SK-N-SH (cell line): ENCODE data around the gene CDH13. TPM values are rescaled to one million over a fixed set of nuclear protein-coding genes. Genes with fewer than 3 reads are reported as not detected.

ENCODE experiments used
- CTCF ChIA-PET: fragments of 300-600, 350-600 bp; formaldehyde crosslinking; extraction: SDS; loops from one replicate; lab custom pipeline; 2021; lab: Yijun Ruan, JAX
- POLR2A ChIA-PET: fragments of 350-600 bp; sonication (Branson Sonifier 250); formaldehyde crosslinking; extraction: SDS; loops from one replicate; lab custom pipeline; 2020; ENCODE audit warnings: antibody characterized with exemption, inconsistent platforms; lab: Yijun Ruan, JAX
- DNase-seq: peaks from one replicate; pipeline ENCODE4 v3.0.0; 2012
- H2AFZ ChIP-seq: fragments of 200-600 bp; sonication (generic); 2 replicates; pipeline ENCODE4 v1.8.1; 2016; ENCODE audit warnings: antibody characterized with exemption, mild to moderate bottlenecking, low read depth
- H3F3A ChIP-seq: fragments of 200-600 bp; sonication (generic); replicated peaks from 2 replicates; pipeline ENCODE3; 2016; ENCODE audit warnings: antibody characterized with exemption, mild to moderate bottlenecking; ENCODE audit not compliant: insufficient read depth
- H3K27ac ChIP-seq, 2 experiments: fragments of 200-500 bp in 1 of 2; fragments of 200-600 bp in 1 of 2; sonication (Bioruptor generic) in 1 of 2; sonication (generic), shearing (Covaris generic) in 1 of 2; 2 replicates each; pipeline versions ENCODE4 v1.5.1 to v1.6.1; 2014 to 2016; ENCODE audit warnings: low read depth in 2 of 2, inconsistent platforms in 1 of 2, low read length in 1 of 2, mild to moderate bottlenecking in 1 of 2, mixed read lengths in 1 of 2
- H3K27me3 ChIP-seq: fragments of 200-600 bp; sonication (generic), shearing (Covaris generic); 2 replicates; pipeline ENCODE4 v1.6.1; 2016; ENCODE audit warnings: mixed run types; ENCODE audit not compliant: insufficient read depth
- H3K36me3 ChIP-seq, 2 experiments: fragments of 200-500 bp in 1 of 2; fragments of 200-600 bp in 1 of 2; sonication (Bioruptor generic) in 1 of 2; sonication (generic) in 1 of 2; replicated peaks in 1 of 2; 2 replicates each; pipeline versions ENCODE3 to v1.5.1; 2014 to 2016; ENCODE audit warnings: low read length in 1 of 2, mild to moderate bottlenecking in 1 of 2; ENCODE audit not compliant: insufficient read depth in 2 of 2, control insufficient read depth in 1 of 2
- H3K4me1 ChIP-seq, 2 experiments: fragments of 200-500 bp in 1 of 2; fragments of 200-600 bp in 1 of 2; sonication (Bioruptor generic) in 1 of 2; sonication (generic), shearing (Covaris generic) in 1 of 2; 2 replicates each; pipeline versions ENCODE4 v1.5.1 to v1.6.1; 2014 to 2016; ENCODE audit warnings: low read depth in 1 of 2, low read length in 1 of 2, mixed run types in 1 of 2; ENCODE audit not compliant: insufficient read depth in 2 of 2, control insufficient read depth in 1 of 2
- H3K4me2 ChIP-seq: fragments of 200-600 bp; sonication (generic), shearing (Covaris generic); 2 replicates; pipeline ENCODE4 v1.6.1; 2017; ENCODE audit warnings: mixed run types
- H3K4me3 ChIP-seq, 2 experiments: fragments of 200-500 bp in 1 of 2; fragments of 200-600 bp in 1 of 2; sonication (Bioruptor generic) in 1 of 2; sonication (generic), shearing (Covaris generic) in 1 of 2; 2 replicates each; pipeline versions ENCODE4 v1.5.1 to v1.8.1; 2014 to 2016; ENCODE audit warnings: low read depth in 2 of 2, inconsistent platforms in 1 of 2, low read length in 1 of 2, mild to moderate bottlenecking in 1 of 2, mixed read lengths in 1 of 2, moderate library complexity in 1 of 2
- H3K79me2 ChIP-seq: fragments of 200-600 bp; sonication (generic); 2 replicates; pipeline ENCODE4 v1.8.1; 2017; ENCODE audit warnings: mild to moderate bottlenecking; ENCODE audit not compliant: insufficient read depth
- H3K9ac ChIP-seq: fragments of 200-600 bp; sonication (generic); 2 replicates; pipeline ENCODE4 v1.6.1; 2017; ENCODE audit warnings: mixed run types
- H3K9me2 ChIP-seq: fragments of 200-600 bp; sonication (generic); 2 replicates; pipeline ENCODE4 v1.6.1; 2017; ENCODE audit warnings: mixed run types
- H3K9me3 ChIP-seq: fragments of 200-600 bp; sonication (generic); 2 replicates; pipeline ENCODE4 v1.6.1; 2017; ENCODE audit warnings: mixed run types, mild to moderate bottlenecking, moderate library complexity
- H4K20me1 ChIP-seq: fragments of 200-600 bp; sonication (generic); 2 replicates; pipeline ENCODE4 v1.6.1; 2017; ENCODE audit warnings: mild to moderate bottlenecking, mixed run types; ENCODE audit not compliant: insufficient read depth
- ELF1 ChIP-seq: IDR thresholded peaks from 2 replicates; pipeline ENCODE4 v1.4.0; 2012
- EP300 ChIP-seq, 2 experiments: IDR thresholded peaks; 2 replicates each; pipeline versions ENCODE4 v1.4.0 to v1.6.1; 2012; ENCODE audit warnings: borderline replicate concordance in 1 of 2, low read depth in 1 of 2, low read length in 1 of 2
- FOSL2 ChIP-seq: IDR thresholded peaks from 2 replicates; pipeline ENCODE4 v1.4.0; 2012; ENCODE audit warnings: low read depth, mild to moderate bottlenecking, moderate library complexity, borderline replicate concordance
- FOXJ3 ChIP-seq: sonication (generic); formaldehyde crosslinking; IDR thresholded peaks from 2 replicates; pipeline ENCODE4 v1.5.1; 2020; ENCODE audit warnings: mild to moderate bottlenecking, missing genetic modification reagents
- FOXM1 ChIP-seq: IDR thresholded peaks from 2 replicates; pipeline ENCODE4 v1.4.0; 2012; ENCODE audit warnings: low read depth, mild to moderate bottlenecking
- GABPA ChIP-seq: IDR thresholded peaks from 2 replicates; pipeline ENCODE4 v1.4.0; 2012; ENCODE audit warnings: low read depth, mild to moderate bottlenecking
- MXI1 ChIP-seq: IDR thresholded peaks from 2 replicates; pipeline ENCODE4 v1.6.1; 2012; ENCODE audit warnings: mild to moderate bottlenecking, low read depth, low read length, improper control_type of control experiment
- NFIC ChIP-seq: IDR thresholded peaks from 2 replicates; pipeline ENCODE4 v1.4.0; 2012; ENCODE audit warnings: borderline replicate concordance
- POLR2AphosphoS5 ChIP-seq: IDR thresholded peaks from 2 replicates; pipeline ENCODE4 v1.6.1; 2012; ENCODE audit warnings: low read depth, low read length
- RCOR1 ChIP-seq: fragments of 150-350 bp; IDR thresholded peaks from 2 replicates; pipeline ENCODE4 v1.6.1; 2017; ENCODE audit warnings: antibody characterized with exemption, low read length
- RFX5 ChIP-seq: IDR thresholded peaks from 2 replicates; pipeline ENCODE4 v1.6.1; 2012; ENCODE audit warnings: mild to moderate bottlenecking, improper control_type of control experiment, low read length
- SMC3 ChIP-seq: IDR thresholded peaks from 2 replicates; pipeline ENCODE4 v1.6.1; 2012; ENCODE audit warnings: low read depth, low read length, improper control_type of control experiment
- TAF1 ChIP-seq: IDR thresholded peaks from 2 replicates; pipeline ENCODE4 v1.6.1; 2012; ENCODE audit warnings: low read depth, mild to moderate bottlenecking, low read length, moderate library complexity, borderline replicate concordance
- TEAD4 ChIP-seq: IDR thresholded peaks from 2 replicates; pipeline ENCODE4 v1.4.0; 2012; ENCODE audit warnings: mild to moderate bottlenecking, borderline replicate concordance; ENCODE audit not compliant: insufficient read depth
- YY1 ChIP-seq: IDR thresholded peaks from 2 replicates; pipeline ENCODE4 v1.4.0; 2012; ENCODE audit warnings: low read depth, mild to moderate bottlenecking
- ZBTB33 ChIP-seq: IDR thresholded peaks from 2 replicates; pipeline ENCODE4 v1.4.0; 2012; ENCODE audit warnings: low read depth, borderline replicate concordance
- WGBS: methylation state at CpG from one replicate; pipeline ENCODE4 v1.1.6; 2017; ENCODE audit warnings: low lambda C conversion rate; 5-methylcytosine and 5-hydroxymethylcytosine counted together
- polyA plus RNA-seq, 3 experiments: library from polyadenylated mRNA; depleted of rRNA; stranded (reverse); fragments of >200 nt; gene quantifications; 2 replicates each; pipeline ENCODE4 v1.2.3, GENCODE V29; 2012
- TF ChIP-seq, protein P1 (sequence below): fragments of 150-350 bp; IDR thresholded peaks from 2 replicates; pipeline ENCODE4 v1.6.1; 2016; ENCODE audit warnings: mild to moderate bottlenecking, low read depth, low read length
- TF ChIP-seq, protein P2 (sequence below): fragments of 200-600 bp; sonication (generic); IDR thresholded peaks from 2 replicates; pipeline ENCODE4 v1.6.1; 2017; ENCODE audit warnings: antibody characterized with exemption, mild to moderate bottlenecking, moderate library complexity

The CDH13 gene
- polyA plus RNA-seq, 1 of the 3 experiments (the other 2 are of a cell fraction): 93.0 TPM

DNA sequence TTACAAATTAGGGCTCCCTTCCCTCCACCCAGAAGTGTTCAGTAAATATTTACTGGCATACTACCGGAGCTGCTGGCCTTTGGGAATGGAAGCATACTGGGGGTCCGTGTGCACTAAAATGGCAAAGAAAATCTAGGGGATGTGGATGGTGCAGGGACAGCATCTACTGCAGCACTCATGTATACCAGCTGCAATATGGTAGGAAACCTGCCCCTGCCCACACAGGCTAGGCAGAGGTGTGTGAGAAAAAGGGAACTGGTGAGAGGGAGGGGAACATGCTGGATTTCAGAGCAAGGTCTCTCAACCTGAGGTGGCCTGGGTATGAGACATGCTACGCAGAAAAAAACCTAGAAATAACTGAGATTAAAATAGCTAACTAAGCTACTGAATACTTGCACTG, 145.4 kb downstream of the CDH13 start:
- CTCF ChIA-PET: no interaction called here
- Histone ChIP-seq H3K9me3 (no peaks in the 10 kb centered on the region), H3K79me2 (peaks cover 8% of the 10 kb centered on the region), H3K4me1 (no peaks in the 10 kb centered on the region), H3K36me3 (no peaks in the 10 kb centered on the region), H3K27me3 (no peaks in the 10 kb centered on the region), H2AFZ (no peak overlapping the region), H3K4me2 (no peak overlapping the region), H3K9ac (no peak overlapping the region), H3K27ac (no peak overlapping the region), H4K20me1 (no peaks in the 10 kb centered on the region; the same call in 1 of the 2 replicates), H3K4me3 (no peak overlapping the region), H3F3A (no peaks in the 10 kb centered on the region), H3K9me2 (no peaks in the 10 kb centered on the region)
- TF ChIP-seq, protein P1, sequence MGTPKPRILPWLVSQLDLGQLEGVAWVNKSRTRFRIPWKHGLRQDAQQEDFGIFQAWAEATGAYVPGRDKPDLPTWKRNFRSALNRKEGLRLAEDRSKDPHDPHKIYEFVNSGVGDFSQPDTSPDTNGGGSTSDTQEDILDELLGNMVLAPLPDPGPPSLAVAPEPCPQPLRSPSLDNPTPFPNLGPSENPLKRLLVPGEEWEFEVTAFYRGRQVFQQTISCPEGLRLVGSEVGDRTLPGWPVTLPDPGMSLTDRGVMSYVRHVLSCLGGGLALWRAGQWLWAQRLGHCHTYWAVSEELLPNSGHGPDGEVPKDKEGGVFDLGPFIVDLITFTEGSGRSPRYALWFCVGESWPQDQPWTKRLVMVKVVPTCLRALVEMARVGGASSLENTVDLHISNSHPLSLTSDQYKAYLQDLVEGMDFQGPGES: no peak
- TF ChIP-seq NFIC (no peak), RFX5 (no peak), ELF1 (no peak), RCOR1 (no peak), YY1 (no peak), FOXJ3 (CRISPR knock-in tag) (no peak), FOXM1 (no peak), POLR2AphosphoS5 (no peak), FOSL2 (no peak), GABPA (no peak), SMC3 (no peak), ZBTB33 (no peak), TAF1 (no peak), EP300 (IDR thresholded peaks at IDR 0.05; ENCODE audit: borderline replicate concordance in 1 of 2, low read depth in 1 of 2, low read length in 1 of 2) (no peak), MXI1 (no peak), TEAD4 (no peak)
- TF ChIP-seq, protein P2, sequence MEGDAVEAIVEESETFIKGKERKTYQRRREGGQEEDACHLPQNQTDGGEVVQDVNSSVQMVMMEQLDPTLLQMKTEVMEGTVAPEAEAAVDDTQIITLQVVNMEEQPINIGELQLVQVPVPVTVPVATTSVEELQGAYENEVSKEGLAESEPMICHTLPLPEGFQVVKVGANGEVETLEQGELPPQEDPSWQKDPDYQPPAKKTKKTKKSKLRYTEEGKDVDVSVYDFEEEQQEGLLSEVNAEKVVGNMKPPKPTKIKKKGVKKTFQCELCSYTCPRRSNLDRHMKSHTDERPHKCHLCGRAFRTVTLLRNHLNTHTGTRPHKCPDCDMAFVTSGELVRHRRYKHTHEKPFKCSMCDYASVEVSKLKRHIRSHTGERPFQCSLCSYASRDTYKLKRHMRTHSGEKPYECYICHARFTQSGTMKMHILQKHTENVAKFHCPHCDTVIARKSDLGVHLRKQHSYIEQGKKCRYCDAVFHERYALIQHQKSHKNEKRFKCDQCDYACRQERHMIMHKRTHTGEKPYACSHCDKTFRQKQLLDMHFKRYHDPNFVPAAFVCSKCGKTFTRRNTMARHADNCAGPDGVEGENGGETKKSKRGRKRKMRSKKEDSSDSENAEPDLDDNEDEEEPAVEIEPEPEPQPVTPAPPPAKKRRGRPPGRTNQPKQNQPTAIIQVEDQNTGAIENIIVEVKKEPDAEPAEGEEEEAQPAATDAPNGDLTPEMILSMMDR: no peak
- no peak for DNase-seq
- POLR2A ChIA-PET: no interaction called here
- WGBS: 43% methylated on average over 3 of the region's 3 CpGs
